GM19324 (cell line): Measurements from ENCODE around the gene SLC12A2.

Source experiments
- ATAC-seq: cut with Tn5 transposase; IDR thresholded peaks from one replicate; pipeline ENCODE4 v1.9.1; 2021; ENCODE audit warnings: mild to moderate bottlenecking, moderate library complexity; ENCODE audit not compliant: unreplicated experiment, low FRiP score

SLC12A2 gene

DNA sequence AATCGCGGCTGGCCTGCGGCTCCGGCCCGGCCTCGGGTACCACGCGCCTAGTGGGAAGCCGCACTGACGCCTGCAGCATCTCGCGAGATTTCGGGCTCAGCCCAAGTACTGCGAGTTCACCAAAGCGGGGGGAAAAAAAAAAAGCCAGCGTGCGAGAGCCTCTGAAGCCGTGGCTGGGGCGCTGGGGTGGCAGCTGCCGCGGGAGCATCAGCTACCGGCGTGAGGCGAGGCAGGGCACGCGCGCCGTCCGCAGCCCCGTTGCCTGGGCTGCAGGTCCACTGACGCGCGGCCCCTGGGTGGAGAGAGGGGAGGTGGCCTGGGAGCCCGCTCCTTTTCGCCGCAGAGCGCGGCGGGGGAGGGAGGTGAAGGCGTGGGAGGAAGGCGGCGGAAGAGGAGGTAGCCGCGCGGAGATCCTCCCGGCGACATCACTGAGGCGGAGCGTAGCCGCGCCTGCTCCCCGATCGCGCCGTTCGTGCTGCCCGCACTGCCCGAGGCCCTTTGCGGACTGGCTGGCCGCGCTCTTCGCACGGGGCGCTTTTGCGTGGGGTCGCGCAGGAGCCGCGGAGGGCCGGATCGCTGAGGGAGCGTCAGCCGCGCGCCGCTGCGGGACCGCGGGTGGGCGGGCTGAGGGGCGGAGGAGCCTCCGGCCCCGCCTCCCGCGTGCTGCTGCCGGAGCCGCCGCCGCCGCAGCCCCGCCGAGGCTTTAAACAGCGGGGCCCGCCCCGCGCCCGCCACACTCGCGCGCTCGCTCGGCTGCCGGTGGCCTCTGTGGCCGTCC, at the start of gene SLC12A2:
Gene SLC12A2, plus strand, starts transcription at position 734 of the 778 bp plus-strand sequence. CDS start 189 bp downstream, outside the sequence.
- ATAC-seq: peak; percentile 74

DNA sequence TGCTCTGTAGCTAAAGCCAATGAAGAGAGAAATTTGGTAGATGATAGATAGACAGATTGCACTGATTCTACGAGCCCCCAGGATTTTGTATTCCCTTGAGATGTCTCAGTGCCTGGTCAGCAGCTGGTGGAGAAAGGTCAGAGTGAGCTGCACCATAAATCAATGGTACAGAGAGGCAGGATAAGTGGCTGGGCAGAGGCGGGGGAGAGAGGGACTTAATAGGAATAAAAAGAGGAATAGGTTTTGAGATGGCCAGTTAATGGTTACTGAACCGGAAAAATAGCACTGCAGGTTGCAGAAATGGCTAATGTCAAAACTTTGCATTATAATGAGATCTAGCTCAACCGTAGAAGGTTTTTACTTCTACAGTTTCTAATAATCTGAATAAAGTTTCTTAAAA, 47.9 kb upstream of the SLC12A2 start:
- no peak for ATAC-seq

DNA sequence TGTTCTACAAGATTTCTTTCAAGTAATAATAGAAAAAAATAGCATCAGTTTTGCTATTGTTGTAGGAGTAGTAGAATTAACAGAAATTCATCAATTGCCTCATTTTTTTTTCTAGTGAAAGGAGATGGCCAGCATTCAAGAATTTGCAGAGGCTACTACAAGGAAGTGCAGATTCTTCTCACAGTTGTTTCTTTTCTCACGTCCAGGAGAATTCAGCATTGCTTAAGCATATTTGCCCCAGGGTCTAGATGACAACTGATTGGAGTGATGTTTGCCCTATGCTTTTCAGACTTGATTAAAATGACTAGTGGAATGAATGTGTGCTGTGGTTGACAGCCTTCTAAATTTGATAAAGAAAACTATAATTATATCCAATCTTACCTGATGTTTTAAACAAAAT, 46.6 kb upstream of the SLC12A2 start:
- ATAC-seq: no peak

DNA sequence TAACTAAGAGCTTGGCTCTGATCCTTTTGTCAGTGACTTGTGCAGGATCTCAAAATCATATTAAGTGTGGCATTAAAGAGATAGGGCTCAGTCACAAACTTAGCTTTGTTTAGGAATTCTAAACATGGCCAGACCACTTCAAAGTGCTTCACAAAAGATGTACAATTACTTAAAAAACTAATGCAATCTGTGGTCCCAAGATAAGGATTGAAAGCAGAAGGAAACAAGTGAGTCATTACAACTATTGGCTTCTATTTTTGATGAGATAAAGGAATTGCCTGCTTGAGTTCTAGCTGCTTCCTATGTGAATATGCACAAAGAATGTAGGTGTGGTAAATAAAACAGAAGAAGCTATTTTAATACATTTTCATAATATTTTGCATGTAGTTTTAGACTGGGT, 44.9 kb upstream of the SLC12A2 start:
- no peak for ATAC-seq

DNA sequence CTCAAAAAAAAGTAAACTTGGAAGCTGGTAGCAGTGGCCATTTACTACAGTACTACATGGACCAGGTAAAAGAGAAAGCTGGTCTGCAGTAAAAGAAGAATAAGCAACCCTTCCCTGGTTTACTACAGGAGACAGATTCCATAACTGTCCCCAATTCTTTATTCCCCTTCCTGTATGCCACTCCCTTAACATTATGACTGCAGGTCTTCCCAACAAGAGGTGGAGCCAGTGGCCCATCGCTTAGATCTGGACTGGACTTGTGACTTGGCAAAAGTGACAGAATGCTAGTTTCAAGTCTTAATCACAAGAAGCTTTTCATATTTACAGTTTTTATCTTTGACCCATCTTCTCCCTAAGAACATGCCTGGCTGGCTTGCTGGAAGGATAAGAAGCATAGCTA, 42.6 kb upstream of the SLC12A2 start:
- ATAC-seq: no peak

DNA sequence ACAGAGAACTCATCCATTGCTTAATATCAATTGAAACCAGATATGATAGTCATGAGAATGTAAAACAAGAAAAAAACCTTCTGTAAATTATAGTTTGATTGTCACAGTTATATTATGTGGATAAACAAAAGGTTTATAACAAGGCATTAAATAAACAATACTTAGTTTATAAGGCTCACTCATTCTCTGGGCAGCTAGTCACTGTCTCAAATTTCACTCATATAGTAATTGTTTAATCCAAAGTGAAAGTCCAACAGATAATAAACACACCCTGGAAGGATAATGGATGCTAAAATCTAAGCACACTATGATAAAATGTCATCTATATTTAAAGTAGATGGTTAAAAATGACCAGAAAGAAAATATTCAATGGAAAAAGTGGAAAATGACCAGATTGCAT, 30.8 kb upstream of the SLC12A2 start:
- ATAC-seq: no peak

DNA sequence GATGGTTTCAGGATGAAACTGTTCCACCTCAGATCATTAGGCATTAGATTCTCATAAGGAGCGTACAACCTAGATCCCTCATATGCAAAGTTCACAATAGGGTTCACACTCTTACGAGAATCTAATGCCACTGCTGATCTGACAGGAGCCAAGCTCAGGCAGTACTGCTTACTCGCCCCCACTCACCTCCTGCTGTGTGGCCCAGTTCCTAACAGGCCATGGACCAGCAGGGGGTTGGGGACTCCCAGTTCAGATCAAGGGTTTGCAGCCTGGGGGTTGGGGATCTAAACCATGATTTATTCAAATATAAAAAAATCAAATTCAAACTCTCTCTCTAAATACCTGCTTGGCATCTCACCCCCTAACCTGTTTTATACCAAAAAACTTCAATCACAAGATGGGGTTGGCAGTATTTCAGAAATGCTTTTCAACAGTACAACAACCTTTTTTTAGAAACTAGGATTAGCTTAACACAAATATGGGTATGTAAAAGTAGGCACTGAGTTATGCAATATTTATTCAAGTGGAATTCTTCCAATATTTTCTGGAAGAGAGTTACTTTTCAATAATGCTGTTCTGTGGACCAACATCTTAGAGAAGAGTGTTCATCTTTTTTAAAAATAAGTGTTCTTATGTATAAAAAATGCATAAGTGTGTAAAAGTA, 30.1 kb upstream of the SLC12A2 start:
- no peak for ATAC-seq

DNA sequence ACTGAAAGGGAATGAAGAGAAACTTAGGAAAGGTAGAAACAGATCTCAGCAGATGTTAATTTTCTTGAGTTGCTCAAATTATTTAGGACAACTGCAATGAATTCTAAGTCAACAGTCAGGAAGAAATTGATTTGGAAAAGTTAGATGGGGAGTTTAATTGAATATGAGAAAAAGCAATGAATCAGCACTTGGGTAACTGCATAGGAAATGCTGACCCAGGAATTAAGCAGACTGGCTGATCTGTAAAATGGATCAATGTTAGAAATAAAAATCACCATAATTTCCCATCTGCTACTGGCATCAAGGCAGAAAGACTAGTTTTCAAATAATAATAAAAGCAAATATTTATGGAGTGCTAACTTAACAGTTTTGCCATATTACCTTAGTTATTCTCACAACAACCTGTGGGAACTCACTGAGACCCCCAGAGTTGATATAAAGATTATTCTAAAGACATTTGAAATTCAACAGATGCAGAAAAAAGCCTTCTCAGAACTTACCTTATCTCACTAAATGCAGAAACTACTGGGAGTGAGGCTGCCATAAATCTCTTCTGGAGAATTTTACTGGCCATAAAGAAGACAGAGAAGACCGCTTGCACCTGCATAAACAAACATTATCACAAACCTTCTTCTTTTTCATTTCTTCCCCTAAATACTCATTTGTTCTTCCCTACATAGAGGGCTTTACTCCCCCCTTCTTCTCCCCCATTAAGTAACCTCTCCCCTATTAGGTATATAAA, 22.8 kb upstream of the SLC12A2 start:
- no peak for ATAC-seq

DNA sequence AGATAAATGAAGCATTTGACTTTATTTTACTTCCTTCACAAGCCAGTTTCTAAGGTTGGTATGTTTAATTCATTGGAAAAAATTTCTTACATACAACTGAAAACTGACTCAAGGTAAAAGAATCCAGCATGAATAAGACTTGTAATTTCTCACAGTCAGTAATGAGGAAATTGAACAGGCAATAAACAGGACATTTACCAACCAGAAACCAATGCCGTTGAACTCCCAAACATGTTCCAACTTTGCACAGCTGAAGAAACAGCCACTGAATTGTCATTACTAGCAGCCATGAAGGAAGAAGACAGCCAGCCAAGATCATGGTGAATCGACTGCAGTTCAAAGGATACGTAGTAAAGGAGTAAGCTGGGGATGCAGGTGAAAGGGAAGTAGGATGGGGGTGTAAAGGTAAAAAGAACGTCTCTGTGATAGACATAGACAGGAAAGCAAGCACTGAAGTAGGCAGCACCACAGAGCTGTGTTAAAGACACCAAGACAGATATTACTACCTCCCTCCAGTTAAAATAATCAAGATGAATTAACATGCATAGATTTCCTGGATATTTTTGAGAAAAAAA, 21.3 kb upstream of the SLC12A2 start:
- no peak for ATAC-seq

DNA sequence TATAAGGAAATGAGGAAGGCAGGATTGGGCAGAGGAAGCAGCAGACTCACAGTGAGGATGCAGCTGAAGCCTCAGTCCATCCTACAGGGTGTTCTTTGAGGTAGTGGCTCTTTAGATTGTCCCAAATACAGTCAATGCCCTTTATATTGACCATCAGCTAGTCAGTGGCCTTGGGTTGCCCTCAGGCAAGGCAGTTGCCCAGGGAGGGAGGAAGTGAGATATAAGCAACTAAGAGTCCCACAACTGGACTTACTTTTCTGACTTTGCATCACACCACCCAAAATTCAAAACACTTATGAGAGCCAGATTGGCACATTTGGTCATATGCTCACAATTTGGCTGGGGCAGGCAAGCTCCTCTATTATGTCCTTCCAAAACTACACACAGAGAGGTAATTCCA, 9.4 kb upstream of the SLC12A2 start:
- ATAC-seq: no peak

DNA sequence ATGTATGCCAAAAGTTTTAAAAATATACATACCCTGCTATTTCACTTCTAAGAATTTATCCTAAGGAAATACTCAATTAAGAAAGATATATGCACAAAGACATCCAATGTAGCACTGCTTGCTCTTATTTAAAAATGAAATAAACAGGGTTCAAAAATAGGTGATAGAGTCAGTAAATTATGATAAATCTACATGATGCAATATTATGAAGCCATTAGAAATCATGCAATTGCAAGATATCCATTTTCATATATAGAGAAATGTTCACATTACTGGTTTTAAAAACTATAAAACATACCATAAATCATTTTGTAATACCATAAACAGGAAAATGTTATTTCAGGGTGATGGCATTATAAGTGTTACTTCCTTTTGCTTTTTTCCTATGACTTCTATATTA, 8.6 kb upstream of the SLC12A2 start:
- no peak for ATAC-seq

DNA sequence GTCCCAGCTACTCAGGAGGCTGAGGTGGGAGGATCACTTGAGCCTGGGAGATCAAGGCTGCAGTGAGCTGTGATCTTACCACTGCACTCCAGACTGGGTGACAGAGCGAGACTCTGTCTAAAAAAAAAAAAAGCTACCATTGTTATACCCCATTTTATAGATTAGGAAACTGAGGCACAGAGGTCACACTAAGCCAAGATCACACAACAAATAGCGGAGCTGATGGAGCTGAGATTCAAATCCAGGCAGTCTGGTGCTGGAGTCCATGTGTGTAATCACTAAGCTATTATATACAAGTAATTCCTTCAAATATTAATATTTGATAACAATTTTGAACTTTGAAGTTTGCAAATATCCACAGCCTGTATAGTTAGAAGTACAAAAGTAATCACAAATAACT, 6.0 kb upstream of the SLC12A2 start:
- ATAC-seq: no peak

DNA sequence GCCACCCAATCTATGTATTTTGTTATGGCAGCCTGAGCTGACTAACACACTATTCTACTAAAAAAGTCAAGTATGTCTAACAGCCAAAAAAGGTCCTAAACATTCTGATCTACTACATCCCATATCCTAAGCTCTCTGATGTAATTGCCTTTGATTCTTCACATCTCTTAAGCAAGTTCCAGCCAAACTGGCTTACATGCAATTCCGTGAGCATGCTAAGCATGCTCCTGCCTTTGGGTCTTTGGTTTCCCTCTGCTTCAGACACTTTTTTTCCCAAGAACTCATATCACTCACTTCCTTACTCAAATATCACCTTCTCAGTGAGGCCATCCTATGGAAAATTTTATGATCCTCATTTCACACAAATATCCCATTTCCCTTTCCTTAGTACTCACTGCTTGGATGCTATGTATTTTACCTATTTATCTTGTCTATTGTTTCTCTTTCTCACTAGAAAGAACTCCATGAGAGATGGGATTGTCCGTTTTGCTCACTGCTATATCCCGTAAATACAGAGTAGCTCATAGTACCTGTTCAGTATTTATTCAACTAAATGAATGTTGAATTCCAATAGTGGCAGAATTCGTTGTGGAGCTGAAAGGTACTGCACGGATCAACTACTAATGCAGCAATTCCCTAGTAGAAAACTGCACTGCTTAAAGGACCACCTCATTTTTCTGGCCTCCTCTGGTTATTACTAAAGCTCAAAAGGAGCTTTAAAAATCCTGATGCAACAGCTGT, 2.3 kb upstream of the SLC12A2 start:
- no peak for ATAC-seq

DNA sequence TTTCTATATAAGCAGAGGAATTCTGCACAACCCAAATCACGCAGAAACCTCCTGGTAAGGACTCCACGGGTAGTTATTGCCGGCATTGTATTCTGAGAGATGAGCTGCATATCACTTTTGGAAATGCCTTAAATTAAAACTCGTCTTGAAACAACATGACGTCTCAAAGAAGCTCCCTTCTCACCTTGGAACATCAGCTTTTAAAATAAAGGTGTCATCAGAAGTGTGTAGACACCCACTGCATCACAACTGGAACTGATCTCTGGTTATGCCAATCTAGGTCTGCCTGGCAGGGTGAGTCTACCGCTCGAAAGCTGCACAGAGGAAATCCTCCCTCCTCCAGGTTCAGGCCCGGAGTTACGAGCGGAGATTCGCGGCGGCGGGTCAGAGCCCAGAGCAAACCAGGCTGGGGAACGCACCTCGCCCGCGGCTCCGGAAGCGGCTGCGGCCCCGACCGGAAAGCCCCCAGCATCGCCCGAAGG, 974 bp upstream of the SLC12A2 start:
- no peak for ATAC-seq

DNA sequence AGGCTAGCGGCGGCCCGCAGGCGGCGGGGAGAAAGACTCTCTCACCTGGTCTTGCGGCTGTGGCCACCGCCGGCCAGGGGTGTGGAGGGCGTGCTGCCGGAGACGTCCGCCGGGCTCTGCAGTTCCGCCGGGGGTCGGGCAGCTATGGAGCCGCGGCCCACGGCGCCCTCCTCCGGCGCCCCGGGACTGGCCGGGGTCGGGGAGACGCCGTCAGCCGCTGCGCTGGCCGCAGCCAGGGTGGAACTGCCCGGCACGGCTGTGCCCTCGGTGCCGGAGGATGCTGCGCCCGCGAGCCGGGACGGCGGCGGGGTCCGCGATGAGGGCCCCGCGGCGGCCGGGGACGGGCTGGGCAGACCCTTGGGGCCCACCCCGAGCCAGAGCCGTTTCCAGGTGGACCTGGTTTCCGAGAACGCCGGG, 253 bp downstream of the SLC12A2 start:
- peak; percentile 45 for ATAC-seq

DNA sequence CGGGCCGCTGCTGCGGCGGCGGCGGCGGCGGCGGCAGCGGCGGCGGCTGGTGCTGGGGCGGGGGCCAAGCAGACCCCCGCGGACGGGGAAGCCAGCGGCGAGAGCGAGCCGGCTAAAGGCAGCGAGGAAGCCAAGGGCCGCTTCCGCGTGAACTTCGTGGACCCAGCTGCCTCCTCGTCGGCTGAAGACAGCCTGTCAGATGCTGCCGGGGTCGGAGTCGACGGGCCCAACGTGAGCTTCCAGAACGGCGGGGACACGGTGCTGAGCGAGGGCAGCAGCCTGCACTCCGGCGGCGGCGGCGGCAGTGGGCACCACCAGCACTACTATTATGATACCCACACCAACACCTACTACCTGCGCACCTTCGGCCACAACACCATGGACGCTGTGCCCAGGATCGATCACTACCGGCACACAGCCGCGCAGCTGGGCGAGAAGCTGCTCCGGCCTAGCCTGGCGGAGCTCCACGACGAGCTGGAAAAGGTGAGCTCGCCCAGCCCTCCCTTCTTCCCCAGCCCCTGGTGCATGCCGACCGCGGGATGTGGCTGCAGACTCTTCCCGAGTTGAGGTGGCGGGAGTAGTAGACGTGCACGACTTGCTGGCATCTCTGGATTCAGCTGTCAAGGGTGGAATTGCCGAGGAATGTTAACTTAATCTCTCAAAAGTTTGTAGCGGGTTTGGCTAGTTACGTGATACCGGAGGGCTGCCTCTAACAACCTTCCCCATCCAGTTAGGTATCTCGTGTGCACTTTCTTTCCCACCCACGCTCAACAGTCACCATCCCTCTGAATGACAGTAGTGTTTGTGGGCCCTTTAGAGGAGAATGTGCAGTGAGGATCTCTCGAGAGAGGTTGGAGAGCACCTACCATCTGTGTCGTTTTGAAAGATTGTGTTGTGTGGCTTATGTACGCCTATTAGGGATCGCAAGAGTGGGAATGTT, 932 bp downstream of the SLC12A2 start:
- ATAC-seq: peak; percentile 7

DNA sequence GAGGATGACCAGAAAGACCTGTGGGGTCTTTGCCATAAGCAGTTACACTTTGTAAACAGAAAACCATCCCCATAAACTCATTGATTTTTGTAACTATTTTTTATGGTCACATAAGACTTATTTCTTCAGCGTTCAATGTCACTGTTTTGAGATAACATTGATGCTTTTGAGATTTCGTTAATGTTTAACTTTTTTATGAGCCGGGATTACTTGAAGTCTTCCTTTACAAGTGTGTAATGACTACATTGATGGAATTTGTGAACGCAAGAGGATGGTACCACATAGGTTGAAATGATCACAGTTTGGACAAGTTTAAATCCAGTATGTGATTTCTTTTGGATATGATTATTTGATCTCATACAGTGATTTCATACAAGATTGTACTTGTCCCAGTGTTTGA, 1.8 kb downstream of the SLC12A2 start:
- no peak for ATAC-seq

DNA sequence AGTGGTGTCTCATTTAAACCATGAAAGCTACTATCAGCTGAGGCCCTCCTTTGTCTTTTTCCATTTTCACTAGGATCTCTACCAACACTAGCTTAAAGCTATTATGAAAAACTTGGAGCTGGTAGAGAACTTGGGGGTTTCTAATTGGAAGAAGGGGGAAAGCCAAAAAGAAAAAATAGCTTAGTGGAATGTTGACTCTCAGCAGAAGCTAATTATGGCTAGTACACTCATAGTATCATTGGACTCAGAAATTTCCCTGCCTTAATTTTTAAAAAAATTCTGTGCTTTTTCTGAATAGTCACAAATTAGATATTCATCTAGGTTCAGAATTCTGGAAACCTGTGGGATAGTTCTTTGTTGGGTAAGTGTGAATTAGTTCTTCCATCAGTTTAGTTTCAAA, 8.0 kb downstream of the SLC12A2 start:
- ATAC-seq: no peak

DNA sequence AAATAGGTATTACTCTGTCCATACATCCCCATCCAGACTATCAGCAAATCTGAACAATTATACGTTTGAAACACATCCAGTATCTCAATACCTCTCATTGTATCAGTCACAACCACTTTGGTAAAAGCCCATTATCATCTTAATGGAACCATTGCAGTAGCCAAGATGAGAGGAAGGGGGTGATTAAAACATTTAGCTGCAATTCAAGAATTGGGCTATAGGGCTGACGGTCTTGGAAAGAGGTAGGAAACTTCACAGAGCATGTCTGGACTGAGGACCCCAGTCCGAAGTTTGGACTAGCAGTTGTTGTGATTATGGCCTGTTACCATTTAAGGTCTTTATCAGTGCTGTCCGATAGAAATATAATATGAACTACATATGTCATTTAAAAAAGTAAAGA, 8.6 kb downstream of the SLC12A2 start:
- ATAC-seq: no peak
